ENCODE data around the gene NIPA2.

GRCh38 chr15:22885120-22885519, 46.7 kb downstream of the NIPA2 start:
- no peak for TF ChIP-seq CTCF (conservative IDR thresholded peaks at IDR 0.05; ENCODE audit: low read depth, low read length)
- no peak for TF ChIP-seq EZH2 (IDR thresholded peaks at IDR 0.05; ENCODE audit: borderline replicate concordance, low read depth, low read length, poor library complexity, severe bottlenecking)
